Brain microvascular endothelial cell (primary cell): Measurements from ENCODE around the gene RAC2.

Experiments
- DNase-seq: peaks from one replicate; pipeline ENCODE4 v3.0.0-alpha.2; 2020
- H3K27ac ChIP-seq: fragments of 250-450 bp; sonication (Bioruptor Pico); 2 replicates; pipeline ENCODE4 v1.5.1; 2020; ENCODE audit warnings: mild to moderate bottlenecking, moderate library complexity
- H3K27me3 ChIP-seq: fragments of 250-450 bp; sonication (Bioruptor Pico); replicated peaks from 2 replicates; pipeline ENCODE4 v1.5.1; 2020; ENCODE audit warnings: mild to moderate bottlenecking
- H3K36me3 ChIP-seq: fragments of 250-450 bp; sonication (Bioruptor Pico); replicated peaks from 2 replicates; pipeline ENCODE4 v1.5.1; 2020; ENCODE audit warnings: mild to moderate bottlenecking
- H3K4me3 ChIP-seq: 2 replicates; pipeline ENCODE4 v1.5.1; 2011; ENCODE audit warnings: low read depth, mild to moderate bottlenecking, control low read depth, low read length, moderate library complexity
- in situ Hi-C: cut with HindIII; loops from 2 replicates; pipeline ENCODE4 v1.10.0; 2017; ENCODE audit warnings: low sequenced_read_pairs, low pct_ligation_motif_present
- TF ChIP-seq, protein P1 (sequence below): IDR thresholded peaks from 2 replicates; pipeline ENCODE4 v1.5.1; 2011; ENCODE audit warnings: low read depth, mild to moderate bottlenecking, moderate library complexity, low read length, control low read depth, inconsistent platforms; ENCODE audit errors: missing control alignments

The RAC2 gene

DNA sequence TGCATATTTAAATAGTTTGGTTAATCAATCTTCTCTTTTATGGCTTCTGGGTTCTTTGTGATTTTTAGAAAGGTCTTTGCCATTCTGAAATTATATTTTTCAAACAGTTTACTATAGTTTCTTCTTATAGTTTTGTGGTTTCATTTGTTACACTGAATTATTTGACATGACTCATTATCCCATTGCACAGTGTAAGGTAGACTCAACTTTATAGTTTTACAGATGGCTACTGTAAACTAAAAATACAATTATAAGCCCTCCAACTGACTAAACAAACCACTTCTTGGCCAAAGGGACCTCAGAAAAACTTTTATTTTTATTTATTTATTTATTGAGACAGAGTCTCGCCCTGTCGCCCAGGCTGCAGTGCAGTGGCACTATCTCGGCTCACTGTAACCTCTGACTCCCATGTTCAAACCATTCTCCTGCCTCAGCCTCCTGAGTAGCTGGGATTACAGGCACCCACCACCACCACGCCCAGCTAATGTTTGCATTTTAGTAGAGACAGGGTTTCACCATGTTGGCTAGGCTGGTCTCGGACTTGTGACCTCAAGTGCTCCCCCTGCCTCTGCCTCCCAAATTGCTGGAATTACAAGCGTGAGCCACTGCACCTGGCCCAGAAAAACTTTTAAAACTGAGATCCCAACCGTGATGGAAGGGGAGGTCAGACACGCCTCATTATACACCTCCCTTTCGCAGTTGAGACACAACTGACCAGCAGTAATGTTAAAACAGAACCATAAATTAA, 14.1 kb upstream of the RAC2 start:
- Histone ChIP-seq H3K27me3 (no peaks in the 10 kb centered on the region), H3K36me3 (no peaks in the 10 kb centered on the region), H3K4me3 (no peak overlapping the region), H3K27ac (no peak overlapping the region)
- in situ Hi-C loops = no loop called here
- DNase-seq = no peak
- TF ChIP-seq, protein P1, sequence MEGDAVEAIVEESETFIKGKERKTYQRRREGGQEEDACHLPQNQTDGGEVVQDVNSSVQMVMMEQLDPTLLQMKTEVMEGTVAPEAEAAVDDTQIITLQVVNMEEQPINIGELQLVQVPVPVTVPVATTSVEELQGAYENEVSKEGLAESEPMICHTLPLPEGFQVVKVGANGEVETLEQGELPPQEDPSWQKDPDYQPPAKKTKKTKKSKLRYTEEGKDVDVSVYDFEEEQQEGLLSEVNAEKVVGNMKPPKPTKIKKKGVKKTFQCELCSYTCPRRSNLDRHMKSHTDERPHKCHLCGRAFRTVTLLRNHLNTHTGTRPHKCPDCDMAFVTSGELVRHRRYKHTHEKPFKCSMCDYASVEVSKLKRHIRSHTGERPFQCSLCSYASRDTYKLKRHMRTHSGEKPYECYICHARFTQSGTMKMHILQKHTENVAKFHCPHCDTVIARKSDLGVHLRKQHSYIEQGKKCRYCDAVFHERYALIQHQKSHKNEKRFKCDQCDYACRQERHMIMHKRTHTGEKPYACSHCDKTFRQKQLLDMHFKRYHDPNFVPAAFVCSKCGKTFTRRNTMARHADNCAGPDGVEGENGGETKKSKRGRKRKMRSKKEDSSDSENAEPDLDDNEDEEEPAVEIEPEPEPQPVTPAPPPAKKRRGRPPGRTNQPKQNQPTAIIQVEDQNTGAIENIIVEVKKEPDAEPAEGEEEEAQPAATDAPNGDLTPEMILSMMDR = no peak

DNA sequence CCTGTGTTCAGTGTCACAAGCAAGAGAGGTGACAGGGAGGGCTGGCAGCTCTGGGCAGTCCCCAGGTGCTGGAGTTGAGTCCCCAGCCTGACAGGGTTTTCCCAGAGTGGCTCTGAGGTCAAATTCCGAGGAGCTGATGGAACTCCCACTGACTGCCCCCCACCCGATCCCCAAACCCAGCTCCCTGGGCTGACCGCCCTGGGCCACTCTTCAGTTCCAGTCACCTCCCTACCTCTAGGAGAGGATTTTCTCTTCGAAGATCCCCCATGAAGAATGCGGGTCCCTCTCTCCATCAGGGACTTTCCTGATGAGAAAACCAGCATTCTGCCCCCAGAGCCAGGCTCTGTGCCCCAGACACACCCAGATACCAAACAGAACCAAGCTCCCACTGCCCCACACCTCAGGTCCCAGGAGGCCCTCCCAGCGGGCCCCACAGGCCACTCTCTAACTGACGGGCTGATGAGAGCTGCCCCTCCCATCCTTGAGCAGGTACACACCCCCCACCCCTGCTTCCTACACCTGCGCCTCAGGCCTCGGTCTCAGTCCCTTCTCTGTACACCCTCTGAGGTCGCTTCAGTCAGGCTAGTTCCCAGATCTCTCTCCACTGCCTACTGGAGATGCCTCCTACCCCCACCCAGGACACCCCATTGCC, 12.1 kb upstream of the RAC2 start:
- TF ChIP-seq, protein P1 = no peak
- no peak overlapping the region for H3K4me3 ChIP-seq
- DNase-seq = no peak
- no peaks in the 10 kb centered on the region for H3K36me3 ChIP-seq
- H3K27me3 ChIP-seq = no peaks in the 10 kb centered on the region
- in situ Hi-C loops = no loop called here
- no peak overlapping the region for H3K27ac ChIP-seq

DNA sequence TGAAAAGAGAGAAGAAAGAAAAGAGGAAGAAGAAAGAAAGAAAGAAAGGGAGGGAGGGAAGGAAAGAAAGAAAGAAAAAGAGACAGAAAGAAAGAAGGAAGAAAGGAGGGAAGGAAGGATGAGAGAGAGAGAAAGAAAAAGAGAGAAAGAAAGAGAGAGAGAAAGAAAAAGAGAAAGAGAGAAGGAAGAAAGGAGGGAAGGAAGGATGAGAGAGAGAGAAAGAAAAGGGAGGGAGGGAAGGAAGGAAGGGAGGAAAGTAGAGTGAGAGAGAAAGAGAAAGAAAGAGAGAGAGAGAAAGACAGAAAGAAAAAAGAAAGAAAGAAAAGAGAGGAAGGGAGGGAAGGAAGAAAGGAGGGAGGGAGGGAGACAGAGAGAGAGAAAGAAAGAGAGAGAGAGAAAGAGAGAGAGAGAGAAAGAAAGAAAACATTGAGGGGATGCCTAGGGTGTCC, 11.5 kb upstream of the RAC2 start:
- no peak for DNase-seq
- H3K27ac ChIP-seq = no peak overlapping the region
- TF ChIP-seq, protein P1 = no peak
- H3K27me3 ChIP-seq = no peaks in the 10 kb centered on the region
- no peaks in the 10 kb centered on the region for H3K36me3 ChIP-seq
- H3K4me3 ChIP-seq = no peak overlapping the region
- in situ Hi-C loops = no loop called here

DNA sequence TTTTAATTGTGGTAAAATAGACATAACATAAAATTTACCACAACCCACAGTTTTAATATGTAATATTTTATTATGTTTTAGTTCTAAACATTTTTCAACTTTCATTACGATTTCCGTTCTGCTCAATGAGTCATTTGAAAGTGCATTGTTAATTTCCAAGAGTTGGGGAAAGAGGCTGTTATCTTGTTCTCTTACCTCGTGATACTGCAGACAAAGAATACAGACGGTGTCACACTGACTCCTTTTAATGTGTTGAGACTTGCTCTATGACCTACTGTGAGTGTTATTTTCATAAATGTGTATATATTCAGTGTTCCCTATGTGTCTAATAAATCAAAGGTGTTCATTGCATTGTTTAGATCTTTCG, 10.8 kb upstream of the RAC2 start:
- Histone ChIP-seq H3K36me3 (no peaks in the 10 kb centered on the region), H3K4me3 (no peak overlapping the region), H3K27ac (peak overlapping the region; percentile 65), H3K27me3 (no peaks in the 10 kb centered on the region)
- in situ Hi-C loops = no loop called here
- TF ChIP-seq, protein P1 = no peak
- peak; percentile 47 for DNase-seq

DNA sequence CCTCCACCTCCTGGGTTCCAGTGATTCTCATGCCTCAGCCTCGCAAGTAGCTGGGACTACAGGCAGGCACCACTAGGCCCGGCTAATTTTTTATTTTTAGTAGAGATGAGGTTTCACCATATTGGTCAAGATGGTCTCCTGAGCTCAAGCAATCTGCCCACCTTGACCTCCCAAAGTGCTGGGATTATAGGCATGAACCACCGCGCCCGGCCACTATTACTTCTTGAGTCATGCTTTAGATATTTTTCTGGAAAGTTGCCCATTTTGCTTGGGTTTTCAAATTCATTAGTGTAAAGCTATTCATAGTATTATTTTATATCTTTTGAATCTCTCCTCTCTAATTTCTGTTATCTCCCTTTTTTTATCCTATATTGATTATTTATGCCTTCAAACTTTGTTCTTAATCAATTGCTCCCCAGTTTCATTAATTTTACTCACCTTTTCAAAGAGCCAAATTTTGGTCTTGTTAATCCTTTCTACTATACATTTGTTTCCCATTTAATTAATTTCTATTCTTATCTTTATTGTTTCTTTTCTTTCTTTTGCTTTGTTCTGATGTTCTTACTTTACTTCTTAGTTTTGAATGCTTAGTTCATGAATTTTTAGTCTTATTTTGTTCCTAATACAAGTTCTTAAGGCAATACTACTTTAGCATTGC, 10.3 kb upstream of the RAC2 start:
- H3K27ac ChIP-seq = peak overlapping the region; percentile 65
- no peak overlapping the region for H3K4me3 ChIP-seq
- no peaks in the 10 kb centered on the region for H3K27me3 ChIP-seq
- in situ Hi-C loops = no loop called here
- peak; percentile 73 for DNase-seq
- TF ChIP-seq, protein P1 = no peak
- H3K36me3 ChIP-seq = no peaks in the 10 kb centered on the region
